Adrenal gland (tissue), 12 donors: ENCODE measurements around the gene PIK3IP1. TPM values are rescaled to one million over a fixed set of nuclear protein-coding genes. Genes with fewer than 3 reads are reported as not detected.

Experiments used
- DNase-seq, 7 donors: peaks; one replicate each; pipeline ENCODE4 v3.0.0-alpha.2; 2019 to 2020
- H3K27ac ChIP-seq, 5 donors: fragments of 200-600 bp; sonication (generic) in 4 of 5; 1 replicate in 3 of 5; 2 replicates in 2 of 5; pipeline versions ENCODE4 v1.5.1 to v1.8.0; 2016 to 2020; ENCODE audit warnings: mild to moderate bottlenecking in 1 of 5
- H3K27me3 ChIP-seq: fragments of 200-600 bp; 2 replicates; pipeline ENCODE4 v1.8.0; 2021
- H3K36me3 ChIP-seq, 2 donors: fragments of 200-600 bp; replicated peaks in 1 of 2; 1 replicate in 1 of 2; 2 replicates in 1 of 2; pipeline versions ENCODE4 v1.5.1 to v1.8.0; 2018 to 2022
- H3K4me1 ChIP-seq, 2 donors: fragments of 200-600 bp; replicated peaks in 1 of 2; 1 replicate in 1 of 2; 2 replicates in 1 of 2; pipeline versions ENCODE4 v1.5.1 to v1.8.0; 2018 to 2021
- H3K4me3 ChIP-seq, 4 donors: fragments of 200-600 bp; sonication (generic) in 3 of 4; one replicate each; pipeline ENCODE4 v1.5.1; 2016 to 2018
- H3K9me3 ChIP-seq, 3 donors: fragments of 200-600 bp; sonication (generic) in 1 of 3; replicated peaks in 1 of 3; 1 replicate in 2 of 3; 2 replicates in 1 of 3; pipeline versions ENCODE4 v1.5.1 to v1.8.0; 2016 to 2021
- POLR2A ChIP-seq, 2 donors: fragments of 450-650 bp; IDR thresholded peaks; one replicate each; pipeline ENCODE4 v1.6.1; 2017; ENCODE audit warnings: antibody characterized with exemption in 2 of 2, mild to moderate bottlenecking in 2 of 2, moderate library complexity in 1 of 2
- WGBS, 4 donors: extraction: QIAGEN DNeasy Blood & Tissue Kit in 2 of 4; methylation state at CpG; one replicate each; pipeline versions ENCODE4 v1.1.5 to v1.1.7; 2013 to 2017; 5-methylcytosine and 5-hydroxymethylcytosine counted together
- intact Hi-C, 2 donors: fragments of 100-400 bp; cut with DNase I; formaldehyde crosslinking; loops; one replicate each; pipeline versions ENCODE4 v1.14.1 to v1.15.0; 2022 to 2023
- polyA plus RNA-seq, 3 donors: library from polyadenylated mRNA; stranded (reverse); fragments of 200-250 nt in 2 of 3; fragments of 350-450 nt in 1 of 3; fragmentation: Illumina TruSeq in 1 of 3; extraction: RNeasy Lipid Tissue Mini Kit (QIAGEN cat#74804) in 1 of 3; gene quantifications; one replicate each; pipeline ENCODE4 v1.2.3, GENCODE V29; 2013 to 2014
- total RNA-seq, 9 donors: library from RNA; depleted of rRNA in 4 of 9; stranded (reverse); fragments of >200 nt in 4 of 9; fragments of 120-200 nt in 1 of 9; fragmentation: NEBNext Ultra II Directional in 1 of 9; extraction: Animal tissue kit (Norgen Biotek cat#: 25700) in 1 of 9; gene quantifications; one replicate each; pipeline versions ENCODE4 v1.1.0 to v1.2.4, GENCODE V29; 2013 to 2023
- TF ChIP-seq, protein P1 (sequence below), 6 experiments: fragments of 450-650 bp in 4 of 6; fragments of 200-600 bp in 2 of 6; sonication (generic) in 1 of 6; IDR thresholded peaks; 1 replicate in 5 of 6; 2 replicates in 1 of 6; pipeline versions ENCODE4 v1.5.1 to v1.8.0; 2016 to 2021; ENCODE audit warnings: antibody characterized with exemption in 6 of 6, mild to moderate bottlenecking in 2 of 6, moderate library complexity in 1 of 6
- donor health status: healthy with polysubstance abuse.
- donor health status: Bipolar disorder and iron deficiency.
- donor health status: DM: yes; HTN: yes; CAD: no.
- donor health status: DM: no; HTN: no; CAD: no.
- donor health status: DM: no; HTN: no; CAD: no.
- donor health status: DM: yes; HTN: yes; CAD: no.

Gene PIK3IP1
- total and polyA plus RNA-seq, 12 donors: 12.1 to 161 (median 69.7) TPM

DNA sequence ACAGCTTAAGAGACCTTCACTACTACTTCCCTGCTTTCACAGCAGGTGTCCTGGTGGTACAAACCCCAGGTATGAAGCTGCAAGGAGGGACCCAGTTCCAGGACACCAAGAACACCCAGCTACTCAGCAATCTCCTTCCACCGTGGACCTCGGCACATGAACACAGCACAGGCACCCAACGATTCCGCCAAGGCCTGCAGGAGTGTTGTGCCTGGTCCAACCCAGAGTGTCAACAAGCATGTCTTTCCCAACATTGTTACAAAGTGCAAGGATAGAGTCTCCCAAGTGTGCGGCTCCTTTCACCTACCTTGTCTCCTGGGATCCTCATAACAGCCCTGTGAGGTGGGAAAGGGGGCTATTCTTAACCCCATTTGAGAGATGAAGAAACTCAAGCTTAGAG is 42.0 kb upstream of the PIK3IP1 start:
- Histone ChIP-seq H3K36me3 (peaks cover 0 to 59% of the 10 kb centered on the region in 2 donors), H3K9me3 (no peaks in the 10 kb centered on the region), H3K27ac (no peak overlapping the region), H3K4me1 (peaks cover 0 to 6% of the 10 kb centered on the region in 2 donors), H3K4me3 (no peak overlapping the region), H3K27me3 (no peaks in the 10 kb centered on the region)
- 93 to 100% (median 94%) methylated on average over 3 to 5 of the region's 5 CpGs for WGBS, 4 donors
- intact Hi-C loops: loop anchor here in 1 of 2 donors (10.0 kb wide), 1 partner anchor 60 kb away; no protein-coding TSS in a partner anchor
- DNase-seq: no peak
- TF ChIP-seq POLR2A (IDR thresholded peaks at IDR 0.05): no peak
- TF ChIP-seq, protein P1, sequence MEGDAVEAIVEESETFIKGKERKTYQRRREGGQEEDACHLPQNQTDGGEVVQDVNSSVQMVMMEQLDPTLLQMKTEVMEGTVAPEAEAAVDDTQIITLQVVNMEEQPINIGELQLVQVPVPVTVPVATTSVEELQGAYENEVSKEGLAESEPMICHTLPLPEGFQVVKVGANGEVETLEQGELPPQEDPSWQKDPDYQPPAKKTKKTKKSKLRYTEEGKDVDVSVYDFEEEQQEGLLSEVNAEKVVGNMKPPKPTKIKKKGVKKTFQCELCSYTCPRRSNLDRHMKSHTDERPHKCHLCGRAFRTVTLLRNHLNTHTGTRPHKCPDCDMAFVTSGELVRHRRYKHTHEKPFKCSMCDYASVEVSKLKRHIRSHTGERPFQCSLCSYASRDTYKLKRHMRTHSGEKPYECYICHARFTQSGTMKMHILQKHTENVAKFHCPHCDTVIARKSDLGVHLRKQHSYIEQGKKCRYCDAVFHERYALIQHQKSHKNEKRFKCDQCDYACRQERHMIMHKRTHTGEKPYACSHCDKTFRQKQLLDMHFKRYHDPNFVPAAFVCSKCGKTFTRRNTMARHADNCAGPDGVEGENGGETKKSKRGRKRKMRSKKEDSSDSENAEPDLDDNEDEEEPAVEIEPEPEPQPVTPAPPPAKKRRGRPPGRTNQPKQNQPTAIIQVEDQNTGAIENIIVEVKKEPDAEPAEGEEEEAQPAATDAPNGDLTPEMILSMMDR (IDR thresholded peaks at IDR 0.05): no peak

DNA sequence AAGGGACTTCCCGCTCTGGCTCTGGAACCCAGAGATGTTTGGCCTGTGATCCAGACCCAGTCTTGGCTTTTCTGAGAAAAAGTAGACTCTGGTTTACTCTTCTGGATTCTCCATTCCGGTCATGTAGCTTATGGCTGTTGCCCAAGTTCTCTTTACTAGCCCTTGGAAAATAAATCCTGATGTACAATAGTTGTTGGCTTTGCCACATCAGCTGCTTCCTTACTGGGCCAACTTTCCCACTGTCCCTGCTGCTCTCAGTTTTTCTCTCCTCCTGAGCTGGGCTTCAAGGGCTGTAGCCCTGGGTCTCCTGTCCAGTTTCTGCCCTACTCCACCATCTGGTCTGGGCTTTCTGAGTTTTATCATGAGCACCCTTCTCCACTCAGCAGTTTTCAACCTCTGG is 41.4 kb upstream of the PIK3IP1 start:
- no peak overlapping the region for H3K27ac ChIP-seq
- no peaks in the 10 kb centered on the region for H3K27me3 ChIP-seq
- intact Hi-C loops: loop anchor here in 1 of 2 donors (10.0 kb wide), 1 partner anchor 59 kb away; no protein-coding TSS in a partner anchor
- DNase-seq: no peak
- WGBS, 4 donors: 76 to 91% (median 88%) methylated on average over 2 of the region's 2 CpGs
- H3K4me3 ChIP-seq: no peak overlapping the region
- TF ChIP-seq, protein P1 (IDR thresholded peaks at IDR 0.05): no peak
- no peak for TF ChIP-seq POLR2A (IDR thresholded peaks at IDR 0.05)
- peaks cover 0 to 6% of the 10 kb centered on the region in 2 donors for H3K4me1 ChIP-seq
- H3K9me3 ChIP-seq: no peaks in the 10 kb centered on the region
- H3K36me3 ChIP-seq: peaks cover 0 to 66% of the 10 kb centered on the region in 2 donors

DNA sequence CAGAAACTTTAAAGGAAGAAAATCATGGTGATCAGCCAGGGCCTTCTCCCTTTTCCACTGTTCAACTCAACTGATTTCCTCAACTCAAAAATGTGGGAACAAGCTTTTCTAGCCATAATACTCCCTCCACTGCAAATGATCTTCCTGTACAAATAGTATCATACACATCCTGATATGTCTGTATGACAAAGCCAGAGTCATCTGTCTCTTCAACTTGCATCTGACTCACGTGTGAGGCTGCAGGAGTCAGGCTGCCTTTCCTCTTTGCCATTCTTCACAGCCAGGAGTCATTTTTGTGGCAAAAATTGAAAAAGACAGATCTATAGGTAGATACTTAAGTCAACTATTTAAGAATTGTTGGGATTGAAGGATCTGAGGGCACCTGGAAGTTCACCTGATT is 40.6 kb upstream of the PIK3IP1 start:
- Histone ChIP-seq H3K4me3 (no peak overlapping the region), H3K27me3 (no peaks in the 10 kb centered on the region), H3K36me3 (peaks cover 0 to 72% of the 10 kb centered on the region in 2 donors), H3K27ac (no peak overlapping the region), H3K9me3 (no peaks in the 10 kb centered on the region), H3K4me1 (peaks cover 0 to 6% of the 10 kb centered on the region in 2 donors)
- no peak for DNase-seq
- TF ChIP-seq, protein P1 (IDR thresholded peaks at IDR 0.05): no peak
- TF ChIP-seq POLR2A (IDR thresholded peaks at IDR 0.05): no peak
- intact Hi-C loops: loop anchor here in 1 of 2 donors (10.0 kb wide), 1 partner anchor 58 kb away; no protein-coding TSS in a partner anchor
- 68 to 77% (median 74%) methylated on average over 1 of the region's 1 CpG for WGBS, 4 donors

DNA sequence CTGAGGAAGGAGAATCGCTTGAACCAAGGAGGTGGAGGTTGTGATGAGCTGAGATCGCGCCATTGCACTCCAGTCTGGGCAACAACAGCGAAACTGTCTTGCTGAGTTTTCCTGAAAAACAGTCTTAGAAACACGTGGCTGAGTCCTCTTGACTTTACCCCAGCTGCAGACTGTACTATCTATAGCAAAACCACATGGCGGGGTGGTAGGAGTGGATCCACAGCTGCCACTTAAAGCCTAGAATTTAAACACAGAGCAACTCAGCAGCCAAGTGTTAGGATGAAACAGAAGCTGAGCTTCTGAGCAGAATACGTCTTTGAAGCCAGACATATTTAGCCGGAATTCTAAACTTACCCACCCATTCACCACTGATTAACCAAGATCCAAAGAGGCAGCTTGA is 39.7 kb upstream of the PIK3IP1 start:
- no peaks in the 10 kb centered on the region for H3K27me3 ChIP-seq
- no peak for DNase-seq
- 87 to 95% (median 94%) methylated on average over 8 of the region's 8 CpGs for WGBS, 4 donors
- H3K4me1 ChIP-seq: peaks cover 0 to 1% of the 10 kb centered on the region in 2 donors
- H3K36me3 ChIP-seq: peaks cover 0 to 75% of the 10 kb centered on the region in 2 donors
- TF ChIP-seq, protein P1 (IDR thresholded peaks at IDR 0.05): no peak
- TF ChIP-seq POLR2A (IDR thresholded peaks at IDR 0.05): no peak
- intact Hi-C loops: loop anchor here in 1 of 2 donors (10.0 kb wide), 1 partner anchor 57 kb away; no protein-coding TSS in a partner anchor
- no peak overlapping the region for H3K27ac ChIP-seq
- H3K9me3 ChIP-seq: no peaks in the 10 kb centered on the region
- H3K4me3 ChIP-seq: no peak overlapping the region
